Measurements from ENCODE around the gene IL1RAPL2. TPM values are rescaled to one million over a fixed set of nuclear protein-coding genes. Genes with fewer than 3 reads are reported as not detected.

The IL1RAPL2 gene
- total RNA-seq, 1 experiment from 2014 or later = not detected

DNA sequence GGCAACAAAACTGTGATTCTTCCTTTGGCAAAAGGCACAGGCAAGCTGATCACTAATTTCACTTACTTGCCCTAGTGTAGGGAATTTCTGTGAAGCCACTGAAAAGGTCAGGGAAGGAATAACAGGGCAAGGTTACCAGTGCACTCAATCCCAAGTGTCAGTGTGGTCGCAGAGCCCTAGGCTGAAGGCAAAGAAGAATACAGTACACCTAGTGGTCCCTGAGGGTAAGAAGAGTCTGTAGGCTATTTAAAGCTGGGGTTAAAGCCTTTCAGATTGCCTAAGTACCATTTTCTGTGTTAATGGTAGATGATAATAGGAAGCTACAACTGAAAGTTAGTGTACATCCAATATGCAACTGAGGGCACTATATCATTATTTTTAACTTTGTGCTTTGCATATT lies 1082.7 kb downstream of the IL1RAPL2 start:
- Histone ChIP-seq H3K4me3 (ENCODE audit: low read depth in 2 of 2, low read length in 2 of 2) (no peak overlapping the region), H3K4me1 (ENCODE audit: control insufficient read depth, insufficient read depth, low read length) (no peaks in the 10 kb centered on the region), H3K27me3 (ENCODE audit: control insufficient read depth, insufficient read depth, low read length) (no peaks in the 10 kb centered on the region), H3K9me3 (ENCODE audit: control insufficient read depth, insufficient read depth, low read depth, low read length) (no peaks in the 10 kb centered on the region), H3K36me3 (ENCODE audit: control insufficient read depth, insufficient read depth, low read length) (no peaks in the 10 kb centered on the region), H3K27ac (ENCODE audit: low read length) (no peak overlapping the region)
- ChIA-PET POLR2A (no interaction called here), CTCF (no interaction called here)
- intact Hi-C loops (cut with micrococcal nuclease; ENCODE audit: unreplicated experiment) = no loop called here
- ATAC-seq (no peak), DNase-seq (ENCODE audit: low read depth, low spot score) (no peak)
- BruUV-seq (replicated peaks) = no TSS peak
- in situ Hi-C loops (cut with HindIII; ENCODE audit: low pct_unique_long_range_greater_than_20kb, low sequenced_read_pairs) = no loop called here
- no peak for TF ChIP-seq REST (IDR thresholded peaks at IDR 0.05; ENCODE audit: insufficient read depth in 1 of 2, low read depth in 2 of 2, low read length in 1 of 2)
- no peak for TF ChIP-seq CTCF (IDR thresholded peaks at IDR 0.05)
- TF ChIP-seq TCF7L2 (IDR thresholded peaks at IDR 0.05; ENCODE audit: low read depth, low read length) = no peak

- no peaks in the 10 kb centered on the region for H3K4me1 ChIP-seq (ENCODE audit: control insufficient read depth, insufficient read depth, low read length)
- no peak for TF ChIP-seq TCF7L2 (IDR thresholded peaks at IDR 0.05; ENCODE audit: low read depth, low read length)
- no peak for TF ChIP-seq SIN3A (IDR thresholded peaks at IDR 0.05; ENCODE audit: borderline replicate concordance, insufficient read depth, low read depth, low read length)
- no peak for TF ChIP-seq CTCF (IDR thresholded peaks at IDR 0.05)
- TF ChIP-seq REST (IDR thresholded peaks at IDR 0.05; ENCODE audit: insufficient read depth in 1 of 2, low read depth in 2 of 2, low read length in 1 of 2) = no peak
- TF ChIP-seq POLR2AphosphoS5 (IDR thresholded peaks at IDR 0.05; ENCODE audit: low read depth, low read length) = no peak
- H3K4me3 ChIP-seq (ENCODE audit: low read depth in 2 of 2, low read length in 2 of 2) = no peak overlapping the region
- CTCF ChIA-PET = no interaction called here
- H3K27ac ChIP-seq (ENCODE audit: low read length) = no peak overlapping the region
- H3K27me3 ChIP-seq (ENCODE audit: control insufficient read depth, insufficient read depth, low read length) = no peaks in the 10 kb centered on the region
- no TSS peak for BruUV-seq (replicated peaks)
- H3K36me3 ChIP-seq (ENCODE audit: control insufficient read depth, insufficient read depth, low read length) = no peaks in the 10 kb centered on the region
- in situ Hi-C loops (cut with HindIII; ENCODE audit: low pct_unique_long_range_greater_than_20kb, low sequenced_read_pairs) (no loop called here), intact Hi-C loops (cut with micrococcal nuclease; ENCODE audit: unreplicated experiment) (no loop called here)
- ATAC-seq (no peak), DNase-seq (ENCODE audit: low read depth, low spot score) (no peak)
- POLR2A ChIA-PET = no interaction called here
- H3K9me3 ChIP-seq (ENCODE audit: control insufficient read depth, insufficient read depth, low read depth, low read length) = no peaks in the 10 kb centered on the region
These were observed 1084.6 kb downstream of the IL1RAPL2 start for GRCh38 chrX:105650577-105650976.
